ENCODE results near the gene MTHFSD.

GRCh38 chr16:86563469-86564345 lies 8.7 kb upstream of the MTHFSD start:
- TF ChIP-seq JUND (IDR thresholded peaks at IDR 0.05) (no peak), CTCF (IDR thresholded peaks at IDR 0.05) (peak; percentile 100), FOSL2 (IDR thresholded peaks at IDR 0.05; ENCODE audit: borderline replicate concordance, low read depth) (no peak), EP300 (IDR thresholded peaks at IDR 0.05; ENCODE audit: borderline replicate concordance in 1 of 2, low read depth in 1 of 2, low read length in 1 of 2) (no peak), SMC3 (IDR thresholded peaks at IDR 0.05; ENCODE audit: low read depth, low read length) (peak; percentile 99), EZH2phosphoT487 (IDR thresholded peaks at IDR 0.05; ENCODE audit: borderline replicate concordance, low read depth) (no peak)
